IMR-90 (cell line): ENCODE data around the gene PGD. TPM values are rescaled to one million over a fixed set of nuclear protein-coding genes. Genes with fewer than 3 reads are reported as not detected.

ENCODE experiments used
- ATAC-seq: fragments of 200-7000 bp; cut with Tn5 transposase; 2 replicates; pipeline ENCODE4 v1.9.1; 2020; ENCODE audit warnings: low read depth, mild to moderate bottlenecking, moderate library complexity
- BruUV-seq: library from RNA; stranded (reverse); fragments of 400-500 nt; replicated peaks from 2 replicates; lab custom pipeline; 2021; lab: Mats Ljungman, UMichigan
- CTCF ChIA-PET: fragments of 300-600 bp; formaldehyde crosslinking; extraction: SDS; loops from one replicate; lab custom pipeline; 2021; ENCODE audit warnings: antibody characterized with exemption; lab: Yijun Ruan, JAX
- POLR2A ChIA-PET: fragments of 300-600 bp; sonication (Branson Sonifier 250); formaldehyde crosslinking; loops from one replicate; lab custom pipeline; 2022; ENCODE audit warnings: antibody characterized with exemption; ENCODE audit not compliant: unreplicated experiment; lab: Charles Lee
- DNase-seq: peaks from one replicate; pipeline ENCODE4 v3.0.0; 2013
- H2AFZ ChIP-seq: replicated peaks from 2 replicates; pipeline ENCODE3; 2013; ENCODE audit warnings: low read length, mild to moderate bottlenecking; ENCODE audit not compliant: poor library complexity
- H2AK5ac ChIP-seq: 2 replicates; pipeline ENCODE4 v1.6.1; 2013; ENCODE audit warnings: low read depth, low read length, inconsistent platforms
- H2AK9ac ChIP-seq: replicated peaks from 2 replicates; pipeline ENCODE3; 2013; ENCODE audit warnings: mild to moderate bottlenecking, low read depth, low read length, moderate library complexity; ENCODE audit not compliant: poor library complexity
- H2BK120ac ChIP-seq: 2 replicates; pipeline ENCODE4 v1.6.1; 2013; ENCODE audit warnings: low read depth, low read length, inconsistent platforms
- H2BK15ac ChIP-seq: 3 replicates; pipeline ENCODE4 v1.6.1; 2013; ENCODE audit warnings: low read depth, low read length, inconsistent platforms
- H2BK20ac ChIP-seq: 2 replicates; pipeline ENCODE4 v1.6.1; 2013; ENCODE audit warnings: low read depth, mild to moderate bottlenecking, inconsistent platforms, low read length, moderate library complexity
- H2BK5ac ChIP-seq: 2 replicates; pipeline ENCODE4 v1.6.1; 2013; ENCODE audit warnings: mild to moderate bottlenecking, low read depth, low read length, inconsistent platforms; ENCODE audit not compliant: poor library complexity, severe bottlenecking
- H3K14ac ChIP-seq: replicated peaks from 2 replicates; pipeline ENCODE4 v1.6.1; 2013; ENCODE audit warnings: low read depth, low read length, inconsistent platforms
- H3K18ac ChIP-seq: 2 replicates; pipeline ENCODE4 v1.6.1; 2013; ENCODE audit warnings: low read depth, low read length, control low read depth
- H3K23ac ChIP-seq: 2 replicates; pipeline ENCODE4 v1.6.1; 2013; ENCODE audit warnings: low read depth, low read length, inconsistent platforms
- H3K27ac ChIP-seq: 2 replicates; pipeline ENCODE4 v1.5.1; 2013; ENCODE audit warnings: mild to moderate bottlenecking, control low read depth, low read length; ENCODE audit not compliant: insufficient read depth
- H3K27me3 ChIP-seq: 2 replicates; pipeline ENCODE4 v1.6.1; 2013; ENCODE audit warnings: low read length; ENCODE audit not compliant: control insufficient read depth, insufficient read depth
- H3K36me3 ChIP-seq: 2 replicates; pipeline ENCODE4 v1.6.1; 2013; ENCODE audit warnings: low read length, mixed read lengths; ENCODE audit not compliant: control insufficient read depth, insufficient read depth
- H3K4ac ChIP-seq: 2 replicates; pipeline ENCODE4 v1.6.1; 2013; ENCODE audit warnings: low read depth, low read length, inconsistent platforms
- H3K4me1 ChIP-seq: 2 replicates; pipeline ENCODE4 v1.6.1; 2013; ENCODE audit warnings: low read length, mixed read lengths; ENCODE audit not compliant: control insufficient read depth, insufficient read depth
- H3K4me2 ChIP-seq: 2 replicates; pipeline ENCODE4 v1.6.1; 2013; ENCODE audit warnings: low read depth, mild to moderate bottlenecking, control low read depth, low read length, moderate library complexity
- H3K4me3 ChIP-seq: 2 replicates; pipeline ENCODE4 v1.5.1; 2013; ENCODE audit warnings: low read depth, mild to moderate bottlenecking, control low read depth, low read length, moderate library complexity; ENCODE audit not compliant: insufficient read depth
- H3K56ac ChIP-seq: 2 replicates; pipeline ENCODE4 v1.6.1; 2013; ENCODE audit warnings: low read length, inconsistent platforms; ENCODE audit not compliant: insufficient read depth; ENCODE audit errors: extremely low read depth
- H3K79me1 ChIP-seq, 2 experiments: 2 replicates each; pipeline ENCODE4 v1.6.1; 2013; ENCODE audit warnings: low read length in 2 of 2, inconsistent platforms in 1 of 2, low read depth in 1 of 2
- H3K9ac ChIP-seq: 2 replicates; pipeline ENCODE4 v1.6.1; 2013; ENCODE audit warnings: low read depth, low read length, control low read depth
- H3K9me1 ChIP-seq: 2 replicates; pipeline ENCODE4 v1.6.1; 2013; ENCODE audit warnings: low read length, inconsistent platforms; ENCODE audit not compliant: insufficient read depth
- H3K9me3 ChIP-seq: 2 replicates; pipeline ENCODE4 v1.6.1; 2013; ENCODE audit warnings: low read length; ENCODE audit not compliant: control insufficient read depth, insufficient read depth
- H4K20me1 ChIP-seq: 2 replicates; pipeline ENCODE4 v1.6.1; 2013; ENCODE audit warnings: low read length, inconsistent platforms; ENCODE audit not compliant: insufficient read depth
- H4K5ac ChIP-seq: 2 replicates; pipeline ENCODE4 v1.6.1; 2013; ENCODE audit warnings: mild to moderate bottlenecking, low read depth, low read length, control low read depth
- H4K8ac ChIP-seq, 2 experiments: 2 replicates each; pipeline ENCODE4 v1.6.1; 2013; ENCODE audit warnings: low read depth in 2 of 2, low read length in 2 of 2, control low read depth in 1 of 2, inconsistent platforms in 1 of 2
- H4K91ac ChIP-seq: 2 replicates; pipeline ENCODE4 v1.6.1; 2013; ENCODE audit warnings: low read depth, low read length, inconsistent platforms; ENCODE audit not compliant: insufficient read depth
- BHLHE40 ChIP-seq: fragments of 150-350 bp; IDR thresholded peaks from 2 replicates; pipeline ENCODE4 v1.6.1; 2016; ENCODE audit warnings: mild to moderate bottlenecking, low read depth, low read length
- CEBPB ChIP-seq: IDR thresholded peaks from 2 replicates; pipeline ENCODE4 v1.6.1; 2012; ENCODE audit warnings: low read depth, low read length, improper control_type of control experiment
- FOS ChIP-seq: fragments of 150-350 bp; IDR thresholded peaks from 2 replicates; pipeline ENCODE4 v1.6.1; 2016; ENCODE audit warnings: low read depth, low read length
- MAFK ChIP-seq: IDR thresholded peaks from 2 replicates; pipeline ENCODE4 v1.6.1; 2012; ENCODE audit warnings: low read depth, low read length, improper control_type of control experiment
- MAZ ChIP-seq: IDR thresholded peaks from 2 replicates; pipeline ENCODE4 v1.6.1; 2012; ENCODE audit warnings: low read depth, mild to moderate bottlenecking, low read length, improper control_type of control experiment, moderate library complexity, borderline replicate concordance
- MXI1 ChIP-seq: IDR thresholded peaks from 2 replicates; pipeline ENCODE4 v1.6.1; 2012; ENCODE audit warnings: low read depth, mild to moderate bottlenecking, low read length, moderate library complexity, borderline replicate concordance
- NFE2L2 ChIP-seq: fragments of 150-350 bp; IDR thresholded peaks from 2 replicates; pipeline ENCODE4 v1.6.1; 2016; ENCODE audit warnings: low read depth, mild to moderate bottlenecking, low read length
- POLR2A ChIP-seq: IDR thresholded peaks from 2 replicates; pipeline ENCODE4 v1.6.1; 2012; ENCODE audit warnings: mild to moderate bottlenecking, low read depth, low read length
- RCOR1 ChIP-seq: IDR thresholded peaks from 2 replicates; pipeline ENCODE4 v1.6.1; 2012; ENCODE audit warnings: mild to moderate bottlenecking, low read length, improper control_type of control experiment; ENCODE audit not compliant: insufficient replicate concordance
- RFX5 ChIP-seq: IDR thresholded peaks from 2 replicates; pipeline ENCODE4 v1.8.0; 2012; ENCODE audit warnings: low read depth, mild to moderate bottlenecking, low read length, moderate library complexity
- SMC3 ChIP-seq: fragments of 150-350 bp; IDR thresholded peaks from 2 replicates; pipeline ENCODE4 v1.6.1; 2016; ENCODE audit warnings: low read depth, mild to moderate bottlenecking, antibody characterized with exemption, low read length, moderate library complexity
- WGBS, 2 experiments: methylation state at CpG; one replicate each; pipeline versions ENCODE4 v1.1.5 to v1.1.7; 2013; ENCODE audit warnings: missing lambda C conversion rate in 2 of 2; ENCODE audit not compliant: insufficient read length in 1 of 2; ENCODE audit errors: extremely low coverage in 2 of 2; 5-methylcytosine and 5-hydroxymethylcytosine counted together
- dilution Hi-C: fragments of 300-500 bp; cut with HindIII; formaldehyde crosslinking; loops from one replicate; pipeline ENCODE4 v1.14.3; 2018; ENCODE audit warnings: low sequenced_read_pairs; ENCODE audit not compliant: unreplicated experiment
- in situ Hi-C: fragments of 300-500 bp; cut with MboI; formaldehyde crosslinking; loops from 3 replicates; pipeline ENCODE4 v1.14.3; 2019; ENCODE audit warnings: low sequenced_read_pairs, inconsistent platforms, mixed read lengths
- intact Hi-C: fragments of 100-400 bp; cut with micrococcal nuclease; formaldehyde crosslinking; loops from 2 replicates; pipeline ENCODE4 v1.10.0; 2022
- polyA plus RNA-seq, 3 experiments: library from polyadenylated mRNA; depleted of rRNA; stranded (reverse); fragments of >200 nt; gene quantifications; 2 replicates each; pipeline ENCODE4 v1.2.3, GENCODE V29; 2012; ENCODE audit warnings: low replicate concordance in 1 of 3
- total RNA-seq: library from RNA; depleted of rRNA; stranded (reverse); fragments of >200 nt; gene quantifications from 2 replicates; pipeline ENCODE4 v1.2.3, GENCODE V29; 2012
- TF ChIP-seq, protein P1 (sequence below): fragments of 150-350 bp; IDR thresholded peaks from 2 replicates; pipeline ENCODE4 v1.6.1; 2017; ENCODE audit warnings: mild to moderate bottlenecking, antibody characterized with exemption, low read length, low read depth
- TF ChIP-seq, protein P2 (sequence below): fragments of 150-350 bp; IDR thresholded peaks from 2 replicates; pipeline ENCODE4 v1.6.1; 2016; ENCODE audit warnings: low read depth, mild to moderate bottlenecking, low read length, moderate library complexity, borderline replicate concordance

The PGD gene
- total and polyA plus RNA-seq, 2 of the 4 experiments (the other 2 are of a cell fraction), result 118 to 216 TPM

GRCh38 chr1:10421637-10422036, 22.8 kb downstream of the PGD start:
- Histone ChIP-seq H3K27ac (no peak overlapping the region), H2BK5ac (no peak overlapping the region), H3K36me3 (peaks cover 38% of the 10 kb centered on the region), H3K4me2 (no peak overlapping the region), H3K4me1 (no peaks in the 10 kb centered on the region; the same call in 1 of the 2 replicates), H3K4ac (no peak overlapping the region), H3K79me1 (no peaks in the 10 kb centered on the region; a peak in 2 of 4 replicates), H2AK5ac (no peak overlapping the region), H3K9me1 (0 out of 2 replicates have a peak, but pooled peaks cover 4% of the 10 kb centered on the region), H4K20me1 (no peaks in the 10 kb centered on the region), H3K4me3 (no peak overlapping the region), H2AK9ac (no peak overlapping the region), H2BK120ac (no peak overlapping the region), H4K91ac (no peak overlapping the region), H4K5ac (no peak overlapping the region), H3K23ac (no peak overlapping the region), H3K56ac (no peak overlapping the region), H2BK20ac (no peak overlapping the region), H4K8ac (no peak overlapping the region), H3K9me3 (no peaks in the 10 kb centered on the region), H3K14ac (no peak overlapping the region), H3K27me3 (no peaks in the 10 kb centered on the region), H3K18ac (no peak overlapping the region), H3K9ac (no peak overlapping the region), H2AFZ (no peak overlapping the region), H2BK15ac (no peak overlapping the region)
- no CpG with 5 or more reads among the region's 5 CpGs for WGBS, 2 experiments
- ATAC-seq, result no peak
- dilution Hi-C loops (no loop called here), in situ Hi-C loops (no loop called here), intact Hi-C loops (loop anchor here (10.0 kb wide), 1 partner anchor 387 kb away; the partner anchor contains the start of gene UBE4B)
- ChIA-PET CTCF (no interaction called here), POLR2A (no interaction called here)
- BruUV-seq, result no TSS peak
- no peak for DNase-seq
- no peak for TF ChIP-seq NFE2L2
- TF ChIP-seq MAFK, result no peak
- no peak for TF ChIP-seq RCOR1
- no peak for TF ChIP-seq FOS
- no peak for TF ChIP-seq MXI1
- TF ChIP-seq, protein P1, sequence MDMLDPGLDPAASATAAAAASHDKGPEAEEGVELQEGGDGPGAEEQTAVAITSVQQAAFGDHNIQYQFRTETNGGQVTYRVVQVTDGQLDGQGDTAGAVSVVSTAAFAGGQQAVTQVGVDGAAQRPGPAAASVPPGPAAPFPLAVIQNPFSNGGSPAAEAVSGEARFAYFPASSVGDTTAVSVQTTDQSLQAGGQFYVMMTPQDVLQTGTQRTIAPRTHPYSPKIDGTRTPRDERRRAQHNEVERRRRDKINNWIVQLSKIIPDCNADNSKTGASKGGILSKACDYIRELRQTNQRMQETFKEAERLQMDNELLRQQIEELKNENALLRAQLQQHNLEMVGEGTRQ, result no peak
- TF ChIP-seq SMC3, result no peak
- TF ChIP-seq CEBPB, result no peak
- TF ChIP-seq BHLHE40, result no peak
- TF ChIP-seq MAZ, result no peak
- TF ChIP-seq RFX5, result no peak
- no peak for TF ChIP-seq POLR2A
- TF ChIP-seq, protein P2, sequence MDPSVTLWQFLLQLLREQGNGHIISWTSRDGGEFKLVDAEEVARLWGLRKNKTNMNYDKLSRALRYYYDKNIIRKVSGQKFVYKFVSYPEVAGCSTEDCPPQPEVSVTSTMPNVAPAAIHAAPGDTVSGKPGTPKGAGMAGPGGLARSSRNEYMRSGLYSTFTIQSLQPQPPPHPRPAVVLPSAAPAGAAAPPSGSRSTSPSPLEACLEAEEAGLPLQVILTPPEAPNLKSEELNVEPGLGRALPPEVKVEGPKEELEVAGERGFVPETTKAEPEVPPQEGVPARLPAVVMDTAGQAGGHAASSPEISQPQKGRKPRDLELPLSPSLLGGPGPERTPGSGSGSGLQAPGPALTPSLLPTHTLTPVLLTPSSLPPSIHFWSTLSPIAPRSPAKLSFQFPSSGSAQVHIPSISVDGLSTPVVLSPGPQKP, result no peak
